ENCODE data around the gene UBE2I. TPM values are rescaled to one million over a fixed set of nuclear protein-coding genes. Genes with fewer than 3 reads are reported as not detected.

UBE2I gene
- total RNA-seq, 1 experiment from 2014 or later, result 212 TPM

- Histone ChIP-seq H3K4me3 (replicated peaks in 1 of 2; ENCODE audit: low read depth in 1 of 2, low read length in 2 of 2) (no peak overlapping the region), H3K79me2 (ENCODE audit: insufficient read depth, low read length) (no peaks in the 10 kb centered on the region), H3K27ac (ENCODE audit: low read depth, low read length) (no peak overlapping the region), H4K20me1 (ENCODE audit: insufficient read depth) (no peaks in the 10 kb centered on the region), H2AFZ (ENCODE audit: low read depth, low read length, poor library complexity, severe bottlenecking) (no peak overlapping the region), H3K9me3 (ENCODE audit: control insufficient read depth in 1 of 2, insufficient read depth in 1 of 2, low read depth in 1 of 2, low read length in 2 of 2) (no peaks in the 10 kb centered on the region), H3K4me1 (ENCODE audit: control insufficient read depth in 1 of 2, insufficient read depth in 2 of 2, low read length in 2 of 2) (peaks cover 9 to 20% of the 10 kb centered on the region in 2 experiments; a peak in 3 of 4 replicates), H3K9ac (ENCODE audit: low read length) (no peak overlapping the region), H3K27me3 (ENCODE audit: insufficient read depth, low read length) (no peaks in the 10 kb centered on the region), H3K4me2 (ENCODE audit: low read length) (no peak overlapping the region), H3K36me3 (ENCODE audit: control insufficient read depth in 1 of 2, insufficient read depth in 2 of 2, low read length in 2 of 2) (no peaks in the 10 kb centered on the region), H3K9me2 (ENCODE audit: insufficient read depth) (no peaks in the 10 kb centered on the region)
- intact Hi-C loops (cut with micrococcal nuclease), result no loop called here
- ChIA-PET CTCF (no interaction called here), RAD21 (ENCODE audit: low non-redundant PET in 1 of 2, low total read pairs in 2 of 2, uncharacterized antibody in 2 of 2, unreplicated experiment in 2 of 2) (no interaction called here), POLR2A (no interaction called here)
- TF ChIP-seq SIN3A (IDR thresholded peaks at IDR 0.05; ENCODE audit: low read depth) (no peak), EZH2 (IDR thresholded peaks at IDR 0.05) (no peak), ELF1 (IDR thresholded peaks at IDR 0.05; ENCODE audit: borderline replicate concordance, low read depth) (no peak), POLR2AphosphoS5 (IDR thresholded peaks at IDR 0.05; ENCODE audit: low read depth, low read length) (no peak), RAD21 (IDR thresholded peaks at IDR 0.05; ENCODE audit: low read depth) (no peak), ZFX (IDR thresholded peaks at IDR 0.05) (no peak), CBX3 (IDR thresholded peaks at IDR 0.05; ENCODE audit: low read depth) (no peak), TCF7L2 (IDR thresholded peaks at IDR 0.05; ENCODE audit: borderline replicate concordance, extremely low read depth, insufficient read depth, insufficient read length) (no peak), ATF3 (IDR thresholded peaks at IDR 0.05) (no peak), SP1 (IDR thresholded peaks at IDR 0.05; ENCODE audit: low read depth) (no peak), JUND (IDR thresholded peaks at IDR 0.05) (no peak), CTCF (IDR thresholded peaks at IDR 0.05 in 2 of 3, conservative IDR thresholded peaks at IDR 0.05 in 1 of 3; ENCODE audit: borderline replicate concordance in 1 of 3, insufficient read depth in 1 of 3, low read depth in 2 of 3, low read length in 2 of 3) (no peak), YY1 (IDR thresholded peaks at IDR 0.05; ENCODE audit: extremely low read depth, insufficient replicate concordance, low read depth, low read length) (no peak), POLR2A (IDR thresholded peaks at IDR 0.05; ENCODE audit: borderline replicate concordance, extremely low read depth, insufficient read depth, insufficient read length) (no peak)
- no peak for DNase-seq (ENCODE audit: low read depth, low spot score)
- no TSS peak for BruUV-seq (replicated peaks)
- no peak for ATAC-seq
Observed at GRCh38 chr16:1340730-1341494, 31.5 kb downstream of the UBE2I start.

Measured in HCT116 (cell line).